Occipital lobe (tissue), 2 donors: ENCODE measurements around the gene CD274. TPM values are rescaled to one million over a fixed set of nuclear protein-coding genes. Genes with fewer than 3 reads are reported as not detected.
"Not testable (repeated sequence)": the region's sequence is repeated elsewhere in the genome, so short reads cannot be mapped to it uniquely, and the experiment has no call there.

ENCODE experiments used
- DNase-seq: peaks from one replicate; lab custom pipeline; 2025; lab: John Stamatoyannopoulos, UW
- total RNA-seq: library from RNA; depleted of rRNA; stranded (reverse); fragments of >200 nt; gene quantifications from one replicate; pipeline ENCODE4 v1.2.3, GENCODE V29; 2014

CD274 gene
- total RNA-seq, 1 donor from 2014 or later: 0.62 TPM

DNA sequence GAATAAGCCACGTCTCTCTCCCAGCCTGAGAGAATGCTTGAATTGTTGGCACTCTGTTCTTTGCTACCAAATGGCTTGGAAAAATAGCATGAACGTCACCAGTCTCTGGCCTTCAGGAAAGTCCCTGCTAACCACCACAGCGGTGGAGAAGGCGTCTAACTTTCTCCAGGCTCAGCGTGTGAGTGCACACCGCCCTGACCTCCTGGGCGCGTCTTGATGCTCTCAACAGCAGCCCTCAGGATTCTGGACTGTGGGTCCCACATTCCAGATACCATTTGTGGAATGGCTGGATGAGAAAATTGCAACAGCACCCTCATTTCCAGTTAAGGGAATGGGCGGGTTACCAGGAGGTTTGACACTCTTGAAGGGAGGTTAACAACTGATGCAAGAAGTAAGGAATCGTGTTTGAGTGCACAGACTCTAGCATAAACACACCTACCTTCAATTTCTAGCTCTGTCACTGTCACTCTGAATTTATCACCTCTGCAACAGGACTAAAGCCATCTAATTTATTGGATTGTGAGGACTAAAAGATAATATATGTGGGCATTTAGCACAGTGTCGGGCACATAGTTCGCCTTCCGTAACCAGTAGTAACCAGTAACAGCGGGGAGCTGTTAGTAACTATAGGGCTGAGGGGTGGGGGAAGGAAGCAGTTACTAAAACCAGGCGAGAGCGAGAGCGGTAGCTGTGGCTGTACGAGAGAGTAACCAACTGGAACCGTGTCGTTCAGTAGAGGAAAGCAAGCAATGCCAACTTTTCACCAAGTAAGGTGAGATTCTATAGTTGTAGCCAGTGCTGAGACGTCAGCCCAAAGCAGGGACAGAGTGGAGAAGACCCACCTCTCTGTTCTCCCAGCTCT lies 11.8 kb upstream of the CD274 start:
- DNase-seq: no peak

- DNase-seq: no peak
These were observed 9.9 kb upstream of the CD274 start for GRCh38 chr9:5440426-5440825.

DNA sequence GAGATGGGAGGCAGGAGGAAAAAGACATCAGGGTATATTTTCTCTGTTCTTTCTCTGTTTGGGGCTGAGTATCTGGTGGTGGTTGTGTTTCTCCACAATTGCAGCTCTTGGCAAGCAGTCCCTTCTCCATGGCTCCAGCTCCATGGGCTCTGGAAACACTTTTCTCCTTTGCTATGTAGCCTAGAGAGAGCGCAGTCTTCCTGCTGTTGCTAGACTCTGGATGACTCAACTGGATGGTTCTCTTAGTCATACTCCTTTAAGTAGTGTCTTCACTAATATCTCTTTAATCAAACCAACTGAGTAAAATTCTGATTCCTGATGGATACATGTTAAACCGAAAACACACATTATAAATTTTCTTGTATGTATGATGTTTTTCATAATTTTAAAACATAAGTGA lies 9.3 kb upstream of the CD274 start:
- no peak for DNase-seq

DNA sequence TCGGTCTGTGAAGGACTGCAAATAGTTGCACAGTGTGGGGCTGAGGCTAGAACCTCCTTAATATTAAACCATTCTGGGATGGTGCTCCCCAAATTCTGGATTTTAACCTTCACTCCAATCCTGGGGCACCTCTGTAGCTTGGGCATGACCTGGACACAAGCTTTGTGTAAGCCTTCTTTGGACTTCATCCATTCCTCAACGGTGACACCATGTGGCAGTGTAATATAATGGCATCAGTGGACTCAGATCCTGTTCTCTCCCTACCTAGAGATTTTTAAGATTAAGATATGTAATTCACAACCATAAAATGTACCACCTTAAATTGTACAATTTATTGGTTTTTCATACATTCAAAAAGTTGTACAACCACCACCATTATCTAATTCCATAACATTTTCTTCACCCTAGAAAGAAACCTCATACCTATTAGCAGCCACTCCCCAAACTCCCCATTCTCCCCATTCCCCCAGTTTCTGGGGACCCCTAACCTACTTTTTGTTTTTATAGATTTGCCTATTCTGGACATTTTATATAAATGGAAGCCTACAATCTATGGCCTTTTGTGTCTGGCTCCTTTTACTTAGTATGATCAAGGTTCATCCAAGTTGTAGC lies 7.8 kb upstream of the CD274 start:
- no peak for DNase-seq

DNA sequence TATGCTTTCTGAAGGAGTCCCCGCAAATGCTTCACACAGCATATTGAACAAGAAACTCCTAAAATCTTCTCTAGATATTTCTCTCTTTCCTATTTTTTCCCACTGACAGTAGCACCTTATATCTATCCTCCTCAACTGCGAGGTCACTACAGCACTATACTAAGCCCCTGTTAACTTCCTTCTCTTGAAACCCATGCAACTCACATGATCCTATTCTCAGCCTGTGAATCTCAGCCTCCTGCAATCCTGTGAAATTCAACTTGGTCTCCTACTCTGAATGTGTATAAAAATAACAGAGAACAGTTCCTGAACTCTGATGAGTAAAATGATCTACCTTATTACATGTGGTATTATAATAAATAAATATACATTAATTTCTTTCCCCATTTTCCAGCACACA lies 6.5 kb upstream of the CD274 start:
- DNase-seq: no peak

GRCh38 chr9:5445096-5445495 lies 5.2 kb upstream of the CD274 start:
- DNase-seq: not testable (repeated sequence)

- no peak for DNase-seq
These were observed 4.5 kb upstream of the CD274 start for GRCh38 chr9:5445886-5446285.

- no peak for DNase-seq
These were observed 3.7 kb upstream of the CD274 start for GRCh38 chr9:5446451-5447236.

DNA sequence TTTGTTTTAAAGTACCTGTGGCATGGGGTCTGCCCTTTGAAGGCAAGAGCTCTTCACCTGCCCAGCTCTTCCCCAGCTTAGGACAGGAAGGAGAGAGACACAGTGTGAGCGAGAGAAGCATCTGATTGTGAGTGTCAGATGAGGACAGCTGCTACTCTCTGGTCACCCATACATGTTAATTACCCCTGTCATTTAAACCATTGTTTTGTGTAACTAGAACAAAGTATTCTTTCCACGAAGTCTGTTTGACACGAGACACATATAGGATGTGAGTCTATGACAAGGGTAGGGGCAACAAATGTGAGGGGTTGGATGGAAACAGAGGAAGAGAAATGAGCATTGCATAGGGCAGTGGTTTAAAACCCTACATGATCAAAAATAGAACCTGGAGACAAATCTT lies 3.0 kb upstream of the CD274 start:
- DNase-seq: no peak

DNA sequence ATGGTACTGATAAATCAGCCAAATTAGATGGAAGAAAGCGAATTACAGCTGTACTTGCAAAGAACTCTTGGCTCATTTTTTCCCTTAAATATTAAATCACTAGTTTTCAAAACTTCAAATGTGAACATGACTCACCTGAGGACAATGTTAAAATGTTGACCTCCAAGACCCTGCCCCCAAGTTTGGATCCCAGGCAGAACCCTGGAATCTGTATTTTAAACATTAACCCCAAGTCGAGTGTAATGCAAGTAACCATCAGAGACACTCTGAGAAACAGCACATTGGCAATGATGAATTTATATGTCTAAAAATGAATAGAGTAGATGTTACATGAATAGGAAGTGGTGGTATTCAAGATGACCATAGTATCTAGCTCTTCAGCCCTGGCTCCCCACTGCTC lies 2.3 kb upstream of the CD274 start:
- no peak for DNase-seq

- DNase-seq: no peak
These were observed 1.6 kb upstream of the CD274 start for GRCh38 chr9:5448461-5449435.

- no peak for DNase-seq
These were observed 602 bp upstream of the CD274 start for GRCh38 chr9:5449521-5450358.

DNA sequence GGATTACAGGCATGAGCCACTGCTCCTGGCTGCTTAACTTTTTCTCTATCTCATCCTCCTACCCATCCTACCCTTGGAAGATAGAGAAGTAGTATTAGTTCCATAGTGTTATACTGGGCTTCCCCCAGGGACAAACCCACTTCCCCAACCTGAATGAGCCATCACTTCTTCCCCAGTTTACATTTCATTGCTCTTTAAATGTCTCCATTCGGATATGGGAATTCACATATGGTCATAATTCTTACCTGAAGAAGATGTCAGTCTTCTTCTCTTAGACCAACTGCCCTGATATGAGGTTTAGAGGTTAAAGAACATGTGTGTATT lies 1.9 kb downstream of the CD274 start:
- DNase-seq: no peak

- no peak for DNase-seq
These were observed 2.7 kb downstream of the CD274 start for GRCh38 chr9:5453004-5453403.

GRCh38 chr9:5453673-5454072 lies 3.3 kb downstream of the CD274 start:
- DNase-seq: no peak

- DNase-seq: no peak
These were observed 4.8 kb downstream of the CD274 start for GRCh38 chr9:5455181-5455580.

DNA sequence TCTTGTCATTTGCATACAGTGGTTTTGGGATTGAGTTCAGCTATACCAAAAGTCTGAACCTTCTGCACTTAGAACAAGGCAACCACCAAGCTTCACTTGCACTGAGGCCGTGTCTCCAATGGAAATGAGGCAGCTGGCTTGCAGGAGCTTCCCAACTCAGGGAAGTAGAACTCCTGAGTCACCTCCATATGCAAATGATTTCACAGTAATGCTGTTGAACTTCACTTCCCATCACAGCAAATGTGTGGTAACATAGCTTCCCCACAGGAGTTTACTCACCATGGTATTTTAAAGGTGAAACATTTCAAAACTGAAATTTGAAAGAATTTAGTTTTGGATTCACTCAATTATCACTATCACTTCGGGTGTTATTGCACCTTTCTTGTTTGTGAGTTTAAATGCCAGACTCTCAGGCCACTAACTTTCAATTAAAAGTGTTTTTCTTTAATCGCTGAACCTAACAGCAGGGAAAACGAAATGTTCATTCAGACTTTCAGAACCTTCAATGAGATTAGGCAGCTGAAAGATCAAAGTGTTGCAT lies 9.0 kb downstream of the CD274 start:
- DNase-seq: no peak

DNA sequence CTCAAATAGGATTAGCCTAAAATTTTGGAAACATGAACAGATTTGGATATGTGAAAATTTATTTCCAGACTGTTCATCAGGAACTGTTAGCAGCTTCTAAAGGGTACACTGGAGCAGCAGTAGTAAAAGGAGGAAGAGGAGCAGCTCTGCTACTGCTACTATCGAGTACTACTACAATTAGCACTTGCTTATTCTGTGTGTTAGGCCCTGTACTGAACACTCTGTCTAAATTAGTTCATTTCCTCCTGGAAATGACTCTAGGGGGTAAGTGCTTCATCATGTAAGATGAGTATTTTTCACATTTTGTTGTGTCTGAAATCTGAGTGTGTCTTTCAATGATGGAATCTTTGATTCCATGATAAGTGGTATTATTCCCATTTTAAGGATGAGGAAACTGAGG lies 9.8 kb downstream of the CD274 start:
- no peak for DNase-seq

DNA sequence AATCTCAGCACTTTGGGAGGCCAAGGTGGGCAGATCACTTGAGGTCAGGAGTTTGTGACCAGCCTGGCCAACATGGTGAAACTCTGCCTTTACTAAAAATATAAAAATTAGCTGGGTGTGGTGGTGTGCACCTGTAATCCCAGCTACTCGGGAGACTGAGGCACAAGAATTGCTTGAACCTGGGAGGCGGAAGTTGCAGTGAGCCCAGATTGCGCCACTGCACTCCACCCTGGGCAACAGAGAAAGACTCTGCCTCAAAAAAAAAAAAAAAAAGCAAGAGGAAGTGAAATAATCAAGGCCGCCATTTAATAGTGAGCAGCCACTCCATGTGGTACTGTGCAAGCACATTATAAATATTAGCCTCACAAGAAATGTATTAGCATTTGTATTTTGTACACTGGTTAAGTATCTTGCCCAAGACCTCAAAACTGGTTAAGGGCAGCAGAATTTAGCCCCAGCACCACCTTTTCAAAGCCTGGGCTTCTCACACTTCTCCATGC lies 14.5 kb downstream of the CD274 start:
- not testable (repeated sequence) for DNase-seq

DNA sequence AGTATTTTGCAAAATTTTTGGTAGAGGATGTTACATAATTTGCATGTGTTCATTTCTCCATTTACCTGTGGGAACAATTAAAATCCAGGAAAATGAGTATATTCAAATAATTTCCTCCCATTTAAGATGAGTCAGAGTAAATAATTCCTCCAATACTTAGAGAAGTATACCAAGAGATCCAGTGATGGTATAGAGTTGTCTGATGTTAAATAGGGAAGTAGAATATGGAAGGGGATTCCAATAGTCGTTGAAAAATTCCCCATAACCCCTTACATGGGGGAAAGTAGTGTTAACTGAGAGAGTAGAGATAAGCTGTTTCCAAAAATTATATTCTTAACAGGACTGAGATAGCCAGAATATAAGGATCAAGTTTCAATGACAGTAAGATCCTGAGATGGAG lies 15.7 kb downstream of the CD274 start:
- no peak for DNase-seq
